Esophagus muscularis mucosa (tissue), 4 donors: ENCODE measurements around the gene SSRP1. TPM values are rescaled to one million over a fixed set of nuclear protein-coding genes. Genes with fewer than 3 reads are reported as not detected.
A peak's percentile ranks its signal among the peaks of the same experiment; 100 is the strongest.

Experiments
- DNase-seq: peaks from one replicate; pipeline ENCODE4 v3.0.0-alpha.2; 2017; ENCODE audit errors: extremely low spot score
- H3K27ac ChIP-seq, 4 donors: fragments of 200-600 bp; sonication (generic); replicated peaks in 1 of 4; 1 replicate in 3 of 4; 2 replicates in 1 of 4; pipeline ENCODE4 v1.5.1; 2016 to 2019; ENCODE audit warnings: mild to moderate bottlenecking in 1 of 4
- H3K27me3 ChIP-seq, 4 donors: fragments of 200-600 bp; sonication (generic); one replicate each; pipeline versions ENCODE4 v1.5.1 to v1.6.0; 2016 to 2019
- H3K36me3 ChIP-seq, 4 donors: fragments of 200-600 bp; sonication (generic); one replicate each; pipeline ENCODE4 v1.5.1; 2016 to 2019
- H3K4me1 ChIP-seq, 4 donors: fragments of 200-600 bp; sonication (generic); one replicate each; pipeline ENCODE4 v1.5.1; 2016 to 2019
- H3K4me3 ChIP-seq, 4 donors: fragments of 200-600 bp; sonication (generic); 1 replicate in 2 of 4; 2 replicates in 2 of 4; pipeline ENCODE4 v1.5.1; 2016 to 2019; ENCODE audit warnings: mild to moderate bottlenecking in 4 of 4, moderate library complexity in 1 of 4
- H3K9me3 ChIP-seq, 4 donors: fragments of 200-600 bp; sonication (generic); 1 replicate in 3 of 4; 2 replicates in 1 of 4; pipeline ENCODE4 v1.5.1; 2016 to 2019
- EP300 ChIP-seq: sonication (generic); formaldehyde crosslinking; IDR thresholded peaks from one replicate; pipeline ENCODE4 v1.6.1; 2017; ENCODE audit warnings: antibody characterized with exemption
- POLR2A ChIP-seq: fragments of 450-650 bp; IDR thresholded peaks from one replicate; pipeline ENCODE4 v1.6.1; 2017; ENCODE audit warnings: antibody characterized with exemption, moderate library complexity, mild to moderate bottlenecking, low read depth
- POLR2AphosphoS5 ChIP-seq, 2 donors: sonication (generic); formaldehyde crosslinking; IDR thresholded peaks; one replicate each; pipeline ENCODE4 v1.6.1; 2017; ENCODE audit warnings: antibody characterized with exemption in 2 of 2
- WGBS: methylation state at CpG from one replicate; pipeline ENCODE4 v1.1.5; 2018; 5-methylcytosine and 5-hydroxymethylcytosine counted together
- intact Hi-C: fragments of 100-400 bp; cut with DNase I; formaldehyde crosslinking; loops from one replicate; pipeline ENCODE4 v1.15.1; 2023
- total RNA-seq, 4 donors: library from RNA; depleted of rRNA; stranded (reverse); fragments of >200 nt; gene quantifications; one replicate each; pipeline versions ENCODE4 v1.1.0 to v1.2.1, GENCODE V29; 2016
- TF ChIP-seq, protein P1 (sequence below), 3 experiments: fragments of 200-600 bp in 2 of 3; fragments of 450-650 bp in 1 of 3; sonication (generic) in 2 of 3; IDR thresholded peaks; one replicate each; pipeline ENCODE4 v1.5.1; 2017 to 2019; ENCODE audit warnings: antibody characterized with exemption in 3 of 3, mild to moderate bottlenecking in 2 of 3, moderate library complexity in 1 of 3

Gene SSRP1
- total RNA-seq, 4 donors from 2014 or later, result 74.6 to 101 (median 88.1) TPM

DNA sequence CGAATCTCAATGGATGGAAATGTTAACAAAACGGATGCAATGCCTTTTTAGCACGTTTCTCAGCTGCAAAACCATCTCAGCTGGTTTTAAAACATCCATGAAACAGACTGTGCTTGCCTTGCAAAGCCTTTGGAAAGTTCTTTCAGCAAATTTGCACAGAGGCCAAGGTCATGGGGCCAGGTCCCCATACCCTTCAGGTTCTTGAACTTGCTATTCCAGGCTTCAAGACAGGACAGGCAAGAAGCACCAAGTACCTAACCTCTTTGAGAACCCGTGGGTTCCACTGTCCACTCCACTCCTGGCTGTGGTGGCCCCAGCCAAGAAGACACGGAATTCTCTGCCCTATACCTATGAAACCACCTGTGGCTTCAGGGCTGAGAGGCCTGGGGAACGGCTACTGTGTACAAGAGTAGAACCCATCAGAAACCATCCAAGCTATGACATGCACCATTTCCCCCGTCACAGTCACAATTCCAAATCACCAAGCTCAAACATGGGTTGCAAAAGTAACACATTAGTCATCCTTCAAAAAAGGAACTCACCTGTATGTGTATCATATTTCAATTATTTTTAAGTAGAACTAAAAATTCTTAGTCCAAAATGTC lies 27.9 kb downstream of the SSRP1 start:
- Histone ChIP-seq H3K27ac (no peak overlapping the region), H3K27me3 (no peaks in the 10 kb centered on the region), H3K36me3 (peaks cover 17 to 66% (median 52%) of the 10 kb centered on the region in 4 donors), H3K4me3 (peak overlapping the region in 1 of 4 donors; percentile 16), H3K4me1 (peaks cover 84 to 97% (median 94%) of the 10 kb centered on the region in 4 donors), H3K9me3 (no peaks in the 10 kb centered on the region)
- intact Hi-C loops, result no loop called here
- TF ChIP-seq EP300 (no peak), POLR2A (no peak), POLR2AphosphoS5 (IDR thresholded peaks at IDR 0.05) (peak in 1 of 2 donors; percentile 3)
- TF ChIP-seq, protein P1, sequence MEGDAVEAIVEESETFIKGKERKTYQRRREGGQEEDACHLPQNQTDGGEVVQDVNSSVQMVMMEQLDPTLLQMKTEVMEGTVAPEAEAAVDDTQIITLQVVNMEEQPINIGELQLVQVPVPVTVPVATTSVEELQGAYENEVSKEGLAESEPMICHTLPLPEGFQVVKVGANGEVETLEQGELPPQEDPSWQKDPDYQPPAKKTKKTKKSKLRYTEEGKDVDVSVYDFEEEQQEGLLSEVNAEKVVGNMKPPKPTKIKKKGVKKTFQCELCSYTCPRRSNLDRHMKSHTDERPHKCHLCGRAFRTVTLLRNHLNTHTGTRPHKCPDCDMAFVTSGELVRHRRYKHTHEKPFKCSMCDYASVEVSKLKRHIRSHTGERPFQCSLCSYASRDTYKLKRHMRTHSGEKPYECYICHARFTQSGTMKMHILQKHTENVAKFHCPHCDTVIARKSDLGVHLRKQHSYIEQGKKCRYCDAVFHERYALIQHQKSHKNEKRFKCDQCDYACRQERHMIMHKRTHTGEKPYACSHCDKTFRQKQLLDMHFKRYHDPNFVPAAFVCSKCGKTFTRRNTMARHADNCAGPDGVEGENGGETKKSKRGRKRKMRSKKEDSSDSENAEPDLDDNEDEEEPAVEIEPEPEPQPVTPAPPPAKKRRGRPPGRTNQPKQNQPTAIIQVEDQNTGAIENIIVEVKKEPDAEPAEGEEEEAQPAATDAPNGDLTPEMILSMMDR (IDR thresholded peaks at IDR 0.05), result no peak
- no peak for DNase-seq
- WGBS, result 65% methylated on average over 7 of the region's 7 CpGs

DNA sequence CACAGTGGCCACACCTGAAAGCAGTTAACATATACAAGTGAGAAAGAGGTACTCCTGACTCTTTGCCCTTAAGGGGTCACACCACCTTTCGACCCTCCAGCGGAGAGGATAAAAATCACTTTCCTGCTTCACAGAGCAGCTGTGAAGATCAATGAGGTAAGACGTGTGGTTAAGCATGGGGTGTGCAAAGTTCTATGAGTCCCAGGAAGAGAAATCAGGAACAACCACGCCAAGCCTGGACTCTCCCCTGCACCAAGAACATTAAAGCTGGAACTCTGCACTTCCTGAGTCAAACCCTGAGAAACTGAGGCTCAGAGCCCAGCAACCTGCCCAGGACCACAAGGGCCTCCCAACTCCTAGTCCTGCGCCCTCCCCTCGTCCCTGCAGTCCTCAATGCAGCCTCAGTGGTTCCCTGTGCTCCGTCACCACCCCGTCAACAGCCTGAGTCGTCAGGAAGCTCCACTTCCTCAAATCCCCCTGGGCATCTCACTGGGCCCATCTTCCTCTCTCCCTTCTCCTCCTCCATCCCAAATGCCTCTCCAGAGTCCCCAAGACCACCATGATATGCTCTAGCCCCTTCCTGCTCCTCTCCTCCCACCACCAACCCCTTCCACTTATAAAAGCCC lies 28.6 kb downstream of the SSRP1 start:
- H3K27me3 ChIP-seq, result no peaks in the 10 kb centered on the region
- no peak for DNase-seq
- no peak for TF ChIP-seq POLR2AphosphoS5 (IDR thresholded peaks at IDR 0.05)
- no peak for TF ChIP-seq EP300
- TF ChIP-seq, protein P1 (IDR thresholded peaks at IDR 0.05), result no peak
- TF ChIP-seq POLR2A, result no peak
- no peaks in the 10 kb centered on the region for H3K9me3 ChIP-seq
- intact Hi-C loops, result no loop called here
- H3K36me3 ChIP-seq, result peaks cover 17 to 66% (median 53%) of the 10 kb centered on the region in 4 donors
- peak overlapping the region in 1 of 4 donors; percentile 16 for H3K4me3 ChIP-seq
- no peak overlapping the region for H3K27ac ChIP-seq
- WGBS, result 71% methylated on average over 9 of the region's 9 CpGs
- H3K4me1 ChIP-seq, result peaks cover 77 to 90% (median 87%) of the 10 kb centered on the region in 4 donors

DNA sequence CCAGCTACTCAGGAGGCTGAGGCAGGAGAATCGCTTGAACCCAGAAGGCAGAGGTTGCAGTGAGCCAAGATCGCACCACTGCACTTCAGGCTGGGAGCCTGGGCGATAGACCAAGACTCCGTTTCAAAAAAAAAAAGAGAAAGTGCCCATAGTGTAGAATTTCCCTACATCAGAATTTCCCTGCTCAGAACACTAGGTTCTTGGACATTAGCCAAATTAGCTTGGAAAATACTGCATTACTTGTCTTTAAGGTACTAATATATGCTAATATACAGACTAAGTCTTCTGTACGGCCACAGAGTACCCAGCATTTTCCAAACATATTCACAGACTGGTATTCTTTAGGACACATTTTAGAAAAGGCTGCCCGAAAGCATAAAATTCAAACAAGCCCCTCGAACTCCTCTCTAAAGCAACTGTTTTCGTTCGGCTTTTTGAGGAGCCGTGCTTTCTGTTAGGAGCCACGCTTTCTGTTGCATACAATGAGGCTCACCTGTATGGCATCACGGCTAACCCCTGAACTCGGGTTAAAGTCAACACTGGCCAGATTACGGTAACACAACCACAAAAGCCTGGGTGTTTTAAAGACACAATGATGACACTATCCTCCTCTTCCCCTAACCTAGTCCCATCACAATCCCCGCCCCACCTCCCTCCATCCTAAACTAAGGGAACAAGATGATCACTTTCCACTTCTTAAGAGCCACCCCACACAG lies 29.4 kb downstream of the SSRP1 start:
- Histone ChIP-seq H3K27ac (no peak overlapping the region), H3K27me3 (no peaks in the 10 kb centered on the region), H3K36me3 (peaks cover 24 to 70% (median 60%) of the 10 kb centered on the region in 4 donors), H3K9me3 (no peaks in the 10 kb centered on the region), H3K4me1 (peaks cover 70 to 83% (median 79%) of the 10 kb centered on the region in 4 donors), H3K4me3 (no peak overlapping the region)
- 84% methylated on average over 15 of the region's 15 CpGs for whole genome bisulfite sequencing
- no peak for DNase-seq
- intact Hi-C loops, result no loop called here
- TF ChIP-seq POLR2AphosphoS5 (IDR thresholded peaks at IDR 0.05) (no peak), POLR2A (no peak)
- TF ChIP-seq, protein P1 (IDR thresholded peaks at IDR 0.05), result no peak

DNA sequence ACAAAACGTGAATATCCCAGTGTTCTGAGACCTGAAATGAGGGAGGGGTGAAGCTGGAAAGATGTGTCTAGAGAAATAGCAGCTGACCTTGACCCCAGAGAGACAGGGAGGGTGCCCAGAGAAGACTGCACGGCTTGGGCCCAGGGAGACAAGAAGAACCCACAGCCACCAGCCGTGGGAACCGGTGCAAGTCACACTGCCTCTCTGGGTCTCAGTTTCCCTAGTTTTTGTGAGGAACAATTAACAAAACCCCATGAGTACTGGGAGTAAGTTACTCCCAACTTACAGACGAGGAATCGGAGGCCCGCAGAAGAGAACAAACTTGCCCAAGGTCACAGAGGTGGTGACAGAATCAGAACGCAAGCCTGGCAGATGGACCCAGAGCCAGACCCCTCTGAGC lies 30.2 kb downstream of the SSRP1 start:
- Histone ChIP-seq H3K27me3 (no peaks in the 10 kb centered on the region), H3K36me3 (peaks cover 32 to 77% (median 68%) of the 10 kb centered on the region in 4 donors), H3K4me1 (peaks cover 62 to 75% (median 71%) of the 10 kb centered on the region in 4 donors), H3K27ac (no peak overlapping the region), H3K4me3 (no peak overlapping the region), H3K9me3 (peaks cover 0 to 2% (median 0%) of the 10 kb centered on the region in 4 donors)
- TF ChIP-seq POLR2AphosphoS5 (IDR thresholded peaks at IDR 0.05) (no peak), POLR2A (no peak), EP300 (no peak)
- TF ChIP-seq, protein P1 (IDR thresholded peaks at IDR 0.05), result no peak
- 93% methylated on average over 7 of the region's 8 CpGs for WGBS
- intact Hi-C loops, result no loop called here
- no peak for DNase-seq
